Non-pigmented ciliary epithelial cell (primary cell): ENCODE measurements around the gene HK3.

Experiments used
- DNase-seq: peaks from one replicate; pipeline ENCODE4 v3.0.0-alpha.2; 2010; ENCODE audit warnings: low read depth

The HK3 gene

GRCh38 chr5:176899296-176899891, at the start of gene HK3:
HK3 (minus strand) TSS chr5:176899346; CDS start chr5:176896159, 3,187 bp downstream.
- DNase-seq, result no peak

- DNase-seq, result no peak
Observed at GRCh38 chr5:176948458-176948857, 49.3 kb upstream of the HK3 start.

- no peak for DNase-seq
Observed at GRCh38 chr5:176947847-176948246, 48.7 kb upstream of the HK3 start.

GRCh38 chr5:176944268-176944667, 45.1 kb upstream of the HK3 start:
- no peak for DNase-seq

- no peak for DNase-seq
Observed at GRCh38 chr5:176943816-176944215, 44.7 kb upstream of the HK3 start.

- no peak for DNase-seq
Observed at GRCh38 chr5:176941951-176942350, 42.8 kb upstream of the HK3 start.

- DNase-seq, result no peak
Observed at GRCh38 chr5:176938472-176938871, 39.3 kb upstream of the HK3 start.

GRCh38 chr5:176935017-176935416, 35.9 kb upstream of the HK3 start:
- no peak for DNase-seq

- no peak for DNase-seq
Observed at GRCh38 chr5:176934309-176934930, 35.3 kb upstream of the HK3 start.

GRCh38 chr5:176929654-176930053, 30.5 kb upstream of the HK3 start:
- no peak for DNase-seq

- no peak for DNase-seq
Observed at GRCh38 chr5:176927562-176927961, 28.4 kb upstream of the HK3 start.

- no peak for DNase-seq
Observed at GRCh38 chr5:176922817-176923216, 23.7 kb upstream of the HK3 start.

- no peak for DNase-seq
Observed at GRCh38 chr5:176921714-176922113, 22.6 kb upstream of the HK3 start.

- no peak for DNase-seq
Observed at GRCh38 chr5:176918613-176919012, 19.5 kb upstream of the HK3 start.

- no peak for DNase-seq
Observed at GRCh38 chr5:176916337-176916736, 17.2 kb upstream of the HK3 start.

- DNase-seq, result no peak
Observed at GRCh38 chr5:176915906-176916305, 16.8 kb upstream of the HK3 start.

- no peak for DNase-seq
Observed at GRCh38 chr5:176912115-176912514, 13.0 kb upstream of the HK3 start.

GRCh38 chr5:176908675-176909368, 9.7 kb upstream of the HK3 start:
- DNase-seq, result no peak

- DNase-seq, result no peak
Observed at GRCh38 chr5:176906796-176907195, 7.7 kb upstream of the HK3 start.

- DNase-seq, result no peak
Observed at GRCh38 chr5:176906126-176906525, 7.0 kb upstream of the HK3 start.

- no peak for DNase-seq
Observed at GRCh38 chr5:176904276-176904675, 5.1 kb upstream of the HK3 start.

- DNase-seq, result no peak
Observed at GRCh38 chr5:176902911-176903664, 3.9 kb upstream of the HK3 start.
